Natural killer cell (primary cell): ENCODE data around the gene METTL9. TPM values are rescaled to one million over a fixed set of nuclear protein-coding genes. Genes with fewer than 3 reads are reported as not detected.

Experiments
- ATAC-seq, 3 donors: fragments of 150-1000 bp in 2 of 3; fragments of 200-7000 bp in 1 of 3; cut with Tn5 transposase; 1 replicate in 1 of 3; 2 replicates in 2 of 3; pipeline ENCODE4 v1.10.0; 2021; ENCODE audit warnings: mild to moderate bottlenecking in 2 of 3, moderate library complexity in 2 of 3
- DNase-seq, 2 donors: peaks; one replicate each; pipeline versions ENCODE4 v3.0.0 to v3.0.0-alpha.2; 2013 to 2021; ENCODE audit warnings: mixed read lengths in 1 of 2
- H3K27ac ChIP-seq: one replicate; pipeline ENCODE4 v1.5.1; 2013; ENCODE audit warnings: mild to moderate bottlenecking, low read length
- H3K27me3 ChIP-seq: one replicate; pipeline ENCODE4 v1.6.1; 2013; ENCODE audit warnings: low read length; ENCODE audit not compliant: control insufficient read depth, insufficient read depth
- H3K36me3 ChIP-seq: one replicate; pipeline ENCODE4 v1.6.1; 2013; ENCODE audit warnings: low read length; ENCODE audit not compliant: control insufficient read depth, insufficient read depth
- H3K4me1 ChIP-seq: one replicate; pipeline ENCODE4 v1.6.1; 2013; ENCODE audit warnings: low read length; ENCODE audit not compliant: control insufficient read depth, insufficient read depth
- H3K4me3 ChIP-seq: one replicate; pipeline ENCODE4 v1.5.1; 2013; ENCODE audit warnings: low read length
- H3K9me3 ChIP-seq: one replicate; pipeline ENCODE4 v1.6.1; 2013; ENCODE audit warnings: low read length; ENCODE audit not compliant: control insufficient read depth, insufficient read depth
- H3K27ac Mint-ChIP-seq, 2 donors: one replicate each; pipeline ENCODE4 v1.8.0; 2022; ENCODE audit warnings: mild to moderate bottlenecking in 2 of 2, mixed read lengths in 2 of 2, moderate library complexity in 1 of 2
- H3K27me3 Mint-ChIP-seq, 2 donors: one replicate each; pipeline ENCODE4 v1.8.0; 2022; ENCODE audit warnings: low read depth in 2 of 2, mixed read lengths in 2 of 2
- H3K36me3 Mint-ChIP-seq: one replicate; pipeline ENCODE4 v1.8.0; 2022; ENCODE audit warnings: mixed read lengths
- H3K4me1 Mint-ChIP-seq, 2 donors: one replicate each; pipeline ENCODE4 v1.8.0; 2022; ENCODE audit warnings: mixed read lengths in 2 of 2
- H3K4me3 Mint-ChIP-seq: one replicate; pipeline ENCODE4 v1.8.0; 2022; ENCODE audit warnings: mild to moderate bottlenecking, moderate library complexity, mixed read lengths
- H3K9me3 Mint-ChIP-seq, 2 donors: one replicate each; pipeline ENCODE4 v1.8.0; 2022; ENCODE audit warnings: mixed read lengths in 2 of 2
- WGBS: methylation state at CpG from one replicate; pipeline ENCODE4 v1.1.7; 2013; ENCODE audit warnings: missing lambda C conversion rate; ENCODE audit not compliant: insufficient coverage; 5-methylcytosine and 5-hydroxymethylcytosine counted together
- intact Hi-C: fragments of 100-400 bp; cut with micrococcal nuclease; formaldehyde crosslinking; loops from one replicate; pipeline ENCODE4 v1.14.2; 2022
- total RNA-seq, 4 donors: library from RNA; stranded (reverse); fragments of 120-200 nt in 1 of 4; gene quantifications; one replicate each; pipeline versions ENCODE4 v1.2.3 to v1.2.4, GENCODE V29; 2013 to 2022
- TF ChIP-seq, protein P1 (sequence below): fragments of 200-600 bp; IDR thresholded peaks from one replicate; pipeline ENCODE4 v1.8.0; 2022; ENCODE audit warnings: antibody characterized with exemption

METTL9 gene
- total RNA-seq, 3 donors from 2014 or later (not counting 1 experiment from before 2014, with no cell fraction given): 73.1 to 110 (median 85.1) TPM

DNA sequence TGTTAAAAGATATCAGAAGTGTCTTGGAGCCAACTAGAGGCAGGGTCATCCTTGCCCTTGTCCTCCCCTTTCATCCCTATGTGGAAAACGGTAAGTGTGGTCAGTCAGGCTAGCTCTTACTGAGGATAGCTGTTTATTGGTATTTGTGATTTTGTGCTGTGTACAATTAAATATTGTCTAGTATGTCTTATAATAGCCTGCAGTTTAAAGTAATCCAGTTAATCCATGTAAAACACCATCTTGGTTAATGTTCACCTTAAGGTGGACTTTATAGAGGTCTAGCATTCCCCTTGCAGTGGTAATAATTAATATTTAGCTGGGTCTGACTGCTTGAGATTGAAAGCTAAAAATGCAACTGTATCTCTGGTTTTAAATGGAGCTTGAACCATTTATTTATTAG lies 25.6 kb downstream of the METTL9 start:
- no peaks in the 10 kb centered on the region for H3K27me3 ChIP-seq
- H3K4me1 ChIP-seq: peaks cover 17% of the 10 kb centered on the region
- H3K27ac ChIP-seq: no peak overlapping the region
- peaks cover 25% of the 10 kb centered on the region for H3K36me3 ChIP-seq
- DNase-seq (no peak), ATAC-seq (no peak)
- no peaks in the 10 kb centered on the region for H3K9me3 Mint-ChIP-seq
- no peak overlapping the region for H3K4me3 ChIP-seq
- TF ChIP-seq, protein P1, sequence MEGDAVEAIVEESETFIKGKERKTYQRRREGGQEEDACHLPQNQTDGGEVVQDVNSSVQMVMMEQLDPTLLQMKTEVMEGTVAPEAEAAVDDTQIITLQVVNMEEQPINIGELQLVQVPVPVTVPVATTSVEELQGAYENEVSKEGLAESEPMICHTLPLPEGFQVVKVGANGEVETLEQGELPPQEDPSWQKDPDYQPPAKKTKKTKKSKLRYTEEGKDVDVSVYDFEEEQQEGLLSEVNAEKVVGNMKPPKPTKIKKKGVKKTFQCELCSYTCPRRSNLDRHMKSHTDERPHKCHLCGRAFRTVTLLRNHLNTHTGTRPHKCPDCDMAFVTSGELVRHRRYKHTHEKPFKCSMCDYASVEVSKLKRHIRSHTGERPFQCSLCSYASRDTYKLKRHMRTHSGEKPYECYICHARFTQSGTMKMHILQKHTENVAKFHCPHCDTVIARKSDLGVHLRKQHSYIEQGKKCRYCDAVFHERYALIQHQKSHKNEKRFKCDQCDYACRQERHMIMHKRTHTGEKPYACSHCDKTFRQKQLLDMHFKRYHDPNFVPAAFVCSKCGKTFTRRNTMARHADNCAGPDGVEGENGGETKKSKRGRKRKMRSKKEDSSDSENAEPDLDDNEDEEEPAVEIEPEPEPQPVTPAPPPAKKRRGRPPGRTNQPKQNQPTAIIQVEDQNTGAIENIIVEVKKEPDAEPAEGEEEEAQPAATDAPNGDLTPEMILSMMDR: no peak
- no peak overlapping the region for H3K4me3 Mint-ChIP-seq
- H3K36me3 Mint-ChIP-seq: peaks cover 13% of the 10 kb centered on the region
- peaks cover 14 to 27% of the 10 kb centered on the region in 2 donors for H3K4me1 Mint-ChIP-seq
- H3K9me3 ChIP-seq: no peaks in the 10 kb centered on the region
- no CpG with 5 or more reads among the region's 1 CpG for WGBS
- no peaks in the 10 kb centered on the region for H3K27me3 Mint-ChIP-seq
- intact Hi-C loops: no loop called here
- H3K27ac Mint-ChIP-seq: no peak overlapping the region

DNA sequence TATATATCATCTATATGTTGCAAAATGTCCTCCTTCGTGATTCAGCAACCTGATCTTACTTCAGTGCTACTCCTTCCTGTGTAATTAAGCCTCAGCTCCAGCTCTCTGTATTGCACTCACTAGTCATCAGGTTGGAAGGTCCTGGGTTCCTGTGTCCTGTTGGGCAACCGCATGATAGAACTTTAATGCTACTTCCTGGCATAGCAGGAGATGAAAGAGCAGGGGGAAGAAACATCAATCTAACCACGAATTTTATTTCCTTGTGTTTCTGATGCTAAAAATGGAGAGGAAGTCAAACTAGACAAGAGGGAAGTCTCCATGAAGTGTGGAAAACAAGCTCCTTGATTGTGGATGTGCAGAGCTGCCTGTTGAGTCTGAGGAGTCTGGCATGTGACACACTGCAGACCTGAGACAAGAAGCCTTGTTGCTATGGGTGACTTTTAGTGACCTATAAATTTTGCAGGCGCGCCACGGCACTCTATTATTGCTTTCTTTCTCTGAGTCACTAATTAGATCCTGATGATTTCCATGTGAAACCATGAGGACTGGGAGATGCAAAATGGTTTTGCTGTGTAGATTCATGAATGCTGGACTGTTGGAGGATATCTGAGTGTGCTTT lies 27.4 kb downstream of the METTL9 start:
- Mint-ChIP-seq H3K36me3 (peaks cover 13% of the 10 kb centered on the region), H3K27ac (peak overlapping the region; percentile 71 to 82), H3K9me3 (no peaks in the 10 kb centered on the region), H3K4me1 (peaks cover 11 to 18% of the 10 kb centered on the region in 2 donors), H3K27me3 (no peaks in the 10 kb centered on the region), H3K4me3 (peak overlapping the region; percentile 6)
- ATAC-seq (peak; percentile 63 to 75 (median 67)), DNase-seq (peak in 1 of 2 donors; percentile 43)
- whole genome bisulfite sequencing: 29% methylated on average over 6 of the region's 6 CpGs
- Histone ChIP-seq H3K36me3 (peaks cover 25% of the 10 kb centered on the region), H3K4me3 (no peak overlapping the region), H3K27me3 (no peaks in the 10 kb centered on the region), H3K4me1 (peaks cover 11% of the 10 kb centered on the region), H3K9me3 (no peaks in the 10 kb centered on the region), H3K27ac (peak overlapping the region; percentile 47)
- intact Hi-C loops: no loop called here
- TF ChIP-seq, protein P1: no peak

DNA sequence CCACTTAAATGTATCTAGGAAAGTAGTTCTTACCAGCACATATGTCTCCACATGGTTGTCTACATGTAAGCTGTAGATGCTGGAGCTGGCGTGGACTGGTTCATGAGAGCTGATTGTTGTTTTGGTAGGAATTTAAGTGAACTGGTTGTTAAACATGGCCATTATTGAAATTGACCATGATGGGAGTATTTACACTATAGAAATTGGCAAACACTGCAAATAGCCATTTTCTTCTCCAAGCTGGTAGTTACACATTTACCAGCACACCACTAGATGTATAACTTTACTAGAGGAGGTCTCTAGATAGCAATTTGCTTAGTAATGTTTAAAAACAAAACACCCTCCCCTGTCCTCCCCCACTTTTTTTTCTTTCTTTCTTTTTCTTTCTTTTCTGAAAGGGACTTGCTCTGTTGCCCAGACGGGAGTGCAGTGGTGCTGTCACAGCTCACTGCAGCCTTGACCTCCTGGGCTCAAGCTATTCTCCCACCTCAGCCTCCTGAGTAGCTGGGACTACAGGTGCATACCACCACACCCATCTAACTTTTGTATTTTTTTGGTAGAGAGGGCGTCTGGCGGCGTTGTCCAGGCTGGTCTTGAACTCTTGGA lies 28.8 kb downstream of the METTL9 start:
- Mint-ChIP-seq H3K9me3 (no peaks in the 10 kb centered on the region), H3K4me3 (no peak overlapping the region), H3K4me1 (peaks cover 14 to 18% of the 10 kb centered on the region in 2 donors), H3K27ac (no peak overlapping the region), H3K27me3 (no peaks in the 10 kb centered on the region), H3K36me3 (peaks cover 13% of the 10 kb centered on the region)
- H3K36me3 ChIP-seq: peaks cover 25% of the 10 kb centered on the region
- intact Hi-C loops: no loop called here
- 100% methylated on average over 2 of the region's 5 CpGs for WGBS
- no peak overlapping the region for H3K27ac ChIP-seq
- no peak overlapping the region for H3K4me3 ChIP-seq
- TF ChIP-seq, protein P1: no peak
- no peak for ATAC-seq
- no peak for DNase-seq
- H3K9me3 ChIP-seq: no peaks in the 10 kb centered on the region
- peaks cover 11% of the 10 kb centered on the region for H3K4me1 ChIP-seq
- no peaks in the 10 kb centered on the region for H3K27me3 ChIP-seq
